ENCODE data around the gene GRID2. TPM values are rescaled to one million over a fixed set of nuclear protein-coding genes. Genes with fewer than 3 reads are reported as not detected.

Gene GRID2
- total RNA-seq, 1 experiment from 2014 or later: not detected

- no peak overlapping the region for H3K27ac Mint-ChIP-seq (ENCODE audit: unreplicated experiment)
- no peak for TF ChIP-seq CTCF (IDR thresholded peaks at IDR 0.05; ENCODE audit: insufficient read depth in 1 of 2, low read depth in 1 of 2, low read length in 1 of 2, severe bottlenecking in 1 of 2, unreplicated experiment in 1 of 2)
- POLR2A ChIA-PET: interaction anchor here (0.6 kb wide), 1 partner anchor 14 kb away, joined by 3 read pairs; no protein-coding TSS in a partner anchor
- H3K4me1 Mint-ChIP-seq (ENCODE audit: low read depth, unreplicated experiment): no peaks in the 10 kb centered on the region
- CTCF ChIA-PET: no interaction called here
- Histone ChIP-seq H3K9me3 (no peaks in the 10 kb centered on the region), H3K36me3 (ENCODE audit: control insufficient read depth, insufficient read depth, low read length) (no peaks in the 10 kb centered on the region), H3K4me1 (no peaks in the 10 kb centered on the region), H3K4me3 (ENCODE audit: low read depth, low read length) (no peak overlapping the region), H3K27me3 (replicated peaks; ENCODE audit: control insufficient read depth, insufficient read depth, low read length) (no peaks in the 10 kb centered on the region)
- H3K27me3 Mint-ChIP-seq (ENCODE audit: insufficient read depth, unreplicated experiment): peaks cover 3% of the 10 kb centered on the region
- BruUV-seq (replicated peaks): no TSS peak
- no peak overlapping the region for H3K4me3 Mint-ChIP-seq (ENCODE audit: unreplicated experiment)
- intact Hi-C loops (cut with micrococcal nuclease; ENCODE audit: unreplicated experiment): no loop called here
- no peaks in the 10 kb centered on the region for H3K9me3 Mint-ChIP-seq (ENCODE audit: unreplicated experiment)
- no peak for DNase-seq
- H3K36me3 Mint-ChIP-seq (ENCODE audit: insufficient read depth, unreplicated experiment): no peaks in the 10 kb centered on the region
These were observed 726.0 kb downstream of the GRID2 start for GRCh38 chr4:93029769-93030168.

DNA sequence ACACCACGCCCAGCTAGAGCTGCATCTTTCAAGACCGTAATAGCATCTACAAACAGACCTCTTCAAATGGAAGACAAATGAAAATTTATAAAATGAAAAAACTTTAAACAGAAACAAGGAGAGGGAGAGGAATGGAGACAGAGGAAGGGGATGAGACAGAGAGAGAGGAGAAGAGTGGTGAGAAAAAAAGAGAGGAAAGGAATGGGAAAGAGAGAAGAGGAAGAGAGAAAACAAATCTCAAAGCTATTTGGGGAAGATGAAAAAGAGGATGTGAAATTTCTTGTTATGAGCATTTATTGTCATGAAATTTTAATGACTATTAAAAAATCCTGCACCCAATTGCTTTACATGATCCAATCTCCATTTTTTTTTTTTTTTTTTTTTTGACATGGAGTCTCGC is 726.9 kb downstream of the GRID2 start:
- TF ChIP-seq CTCF (IDR thresholded peaks at IDR 0.05; ENCODE audit: insufficient read depth in 1 of 2, low read depth in 1 of 2, low read length in 1 of 2, severe bottlenecking in 1 of 2, unreplicated experiment in 1 of 2): no peak
- Histone ChIP-seq H3K9me3 (no peaks in the 10 kb centered on the region), H3K4me3 (ENCODE audit: low read depth, low read length) (no peak overlapping the region), H3K27me3 (replicated peaks; ENCODE audit: control insufficient read depth, insufficient read depth, low read length) (no peaks in the 10 kb centered on the region), H3K36me3 (ENCODE audit: control insufficient read depth, insufficient read depth, low read length) (no peaks in the 10 kb centered on the region), H3K4me1 (no peaks in the 10 kb centered on the region)
- peaks cover 3% of the 10 kb centered on the region for H3K27me3 Mint-ChIP-seq (ENCODE audit: insufficient read depth, unreplicated experiment)
- H3K4me1 Mint-ChIP-seq (ENCODE audit: low read depth, unreplicated experiment): no peaks in the 10 kb centered on the region
- no peak overlapping the region for H3K4me3 Mint-ChIP-seq (ENCODE audit: unreplicated experiment)
- no peaks in the 10 kb centered on the region for H3K9me3 Mint-ChIP-seq (ENCODE audit: unreplicated experiment)
- no TSS peak for BruUV-seq (replicated peaks)
- ChIA-PET CTCF (no interaction called here), POLR2A (no interaction called here)
- no peak overlapping the region for H3K27ac Mint-ChIP-seq (ENCODE audit: unreplicated experiment)
- intact Hi-C loops (cut with micrococcal nuclease; ENCODE audit: unreplicated experiment): no loop called here
- no peak for DNase-seq
- H3K36me3 Mint-ChIP-seq (ENCODE audit: insufficient read depth, unreplicated experiment): no peaks in the 10 kb centered on the region

DNA sequence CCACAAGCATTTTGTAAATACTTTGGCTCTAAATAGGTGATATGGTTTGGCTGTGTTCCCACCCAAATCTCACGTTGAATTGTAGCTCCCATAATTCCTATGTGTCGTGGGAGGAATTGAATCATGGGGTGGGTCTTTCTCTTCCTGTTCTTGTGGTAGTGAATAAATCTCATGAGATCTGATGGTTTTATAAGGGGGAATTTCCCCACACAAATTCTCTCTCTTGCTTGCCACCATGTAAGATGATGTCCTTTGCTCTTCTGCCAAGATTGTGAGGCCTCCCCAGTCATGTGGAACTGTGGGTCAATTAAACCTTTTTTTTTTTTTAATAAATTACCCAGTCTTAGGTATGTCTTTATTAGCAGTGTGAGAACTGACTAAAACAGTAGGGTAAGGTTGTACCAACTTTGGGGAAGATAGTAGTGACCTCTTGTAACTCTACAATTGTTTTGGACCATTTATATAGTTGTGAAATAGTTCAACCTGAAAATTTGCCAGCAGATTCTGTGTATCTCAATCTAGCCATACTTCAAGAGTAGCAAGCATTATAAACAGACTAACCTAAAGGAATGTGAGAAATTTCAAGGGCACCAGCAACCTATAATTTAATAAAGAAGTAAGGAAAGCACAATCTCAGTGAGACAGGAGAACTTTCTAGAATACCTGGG is 727.8 kb downstream of the GRID2 start:
- H3K4me1 ChIP-seq: no peaks in the 10 kb centered on the region
- no TSS peak for BruUV-seq (replicated peaks)
- Mint-ChIP-seq H3K27me3 (ENCODE audit: insufficient read depth, unreplicated experiment) (peaks cover 3% of the 10 kb centered on the region), H3K9me3 (ENCODE audit: unreplicated experiment) (no peaks in the 10 kb centered on the region), H3K4me1 (ENCODE audit: low read depth, unreplicated experiment) (no peaks in the 10 kb centered on the region), H3K27ac (ENCODE audit: unreplicated experiment) (no peak overlapping the region), H3K4me3 (ENCODE audit: unreplicated experiment) (no peak overlapping the region), H3K36me3 (ENCODE audit: insufficient read depth, unreplicated experiment) (no peaks in the 10 kb centered on the region)
- H3K27me3 ChIP-seq (replicated peaks; ENCODE audit: control insufficient read depth, insufficient read depth, low read length): no peaks in the 10 kb centered on the region
- ChIA-PET CTCF (no interaction called here), POLR2A (no interaction called here)
- no peak for TF ChIP-seq CTCF (IDR thresholded peaks at IDR 0.05; ENCODE audit: insufficient read depth in 1 of 2, low read depth in 1 of 2, low read length in 1 of 2, severe bottlenecking in 1 of 2, unreplicated experiment in 1 of 2)
- no peak overlapping the region for H3K4me3 ChIP-seq (ENCODE audit: low read depth, low read length)
- no peak for DNase-seq
- intact Hi-C loops (cut with micrococcal nuclease; ENCODE audit: unreplicated experiment): no loop called here
- no peaks in the 10 kb centered on the region for H3K9me3 ChIP-seq
- H3K36me3 ChIP-seq (ENCODE audit: control insufficient read depth, insufficient read depth, low read length): no peaks in the 10 kb centered on the region
